Measurements from ENCODE around the gene SLC7A6. TPM values are rescaled to one million over a fixed set of nuclear protein-coding genes. Genes with fewer than 3 reads are reported as not detected.

SLC7A6 gene
- polyA plus RNA-seq, 1 experiment: 27.4 TPM

GRCh38 chr16:68272507-68273209 lies 8.3 kb downstream of the SLC7A6 start:
- Histone ChIP-seq H3K9me3 (ENCODE audit: control insufficient read depth, insufficient read depth, low read length) (no peaks in the 10 kb centered on the region), H3K27ac (ENCODE audit: low read depth, low read length) (no peak overlapping the region), H3K4me3 (ENCODE audit: low read depth, low read length) (no peak overlapping the region), H3K27me3 (ENCODE audit: control insufficient read depth, insufficient read depth, low read length) (no peaks in the 10 kb centered on the region)
- CTCF ChIA-PET: interaction anchor here (1.3 kb wide), 1 partner anchor 11 kb away, joined by 5 read pairs; no protein-coding TSS in a partner anchor
- no peak for TF ChIP-seq CTCF (IDR thresholded peaks at IDR 0.05; ENCODE audit: low read depth, low read length)
- DNase-seq (ENCODE audit: low read depth, low spot score): no peak
- POLR2A ChIA-PET: no interaction called here

- Histone ChIP-seq H3K27ac (ENCODE audit: low read depth, low read length) (no peak overlapping the region), H3K27me3 (ENCODE audit: control insufficient read depth, insufficient read depth, low read length) (no peaks in the 10 kb centered on the region), H3K4me3 (ENCODE audit: low read depth, low read length) (no peak overlapping the region), H3K9me3 (ENCODE audit: control insufficient read depth, insufficient read depth, low read length) (no peaks in the 10 kb centered on the region)
- POLR2A ChIA-PET: no interaction called here
- no peak for TF ChIP-seq CTCF (IDR thresholded peaks at IDR 0.05; ENCODE audit: low read depth, low read length)
- CTCF ChIA-PET: interaction anchor here (1.3 kb wide), 1 partner anchor 12 kb away, joined by 5 read pairs; no protein-coding TSS in a partner anchor
- no peak for DNase-seq (ENCODE audit: low read depth, low spot score)
Measured at GRCh38 chr16:68273459-68273858, 9.1 kb downstream of the SLC7A6 start.

GRCh38 chr16:68273896-68274295 lies 9.6 kb downstream of the SLC7A6 start:
- Histone ChIP-seq H3K4me3 (ENCODE audit: low read depth, low read length) (no peak overlapping the region), H3K27me3 (ENCODE audit: control insufficient read depth, insufficient read depth, low read length) (no peaks in the 10 kb centered on the region), H3K27ac (ENCODE audit: low read depth, low read length) (no peak overlapping the region), H3K9me3 (ENCODE audit: control insufficient read depth, insufficient read depth, low read length) (no peaks in the 10 kb centered on the region)
- TF ChIP-seq CTCF (IDR thresholded peaks at IDR 0.05; ENCODE audit: low read depth, low read length): no peak
- POLR2A ChIA-PET: no interaction called here
- DNase-seq (ENCODE audit: low read depth, low spot score): no peak
- CTCF ChIA-PET: interaction anchor here (1.9 kb wide), 1 partner anchor 10 kb away, joined by 12 read pairs; the partner anchor contains the start of gene SLC7A6

GRCh38 chr16:68274441-68274840 lies 10.1 kb downstream of the SLC7A6 start:
- TF ChIP-seq CTCF (IDR thresholded peaks at IDR 0.05; ENCODE audit: low read depth, low read length): no peak
- Histone ChIP-seq H3K4me3 (ENCODE audit: low read depth, low read length) (no peak overlapping the region), H3K27ac (ENCODE audit: low read depth, low read length) (no peak overlapping the region), H3K9me3 (ENCODE audit: control insufficient read depth, insufficient read depth, low read length) (no peaks in the 10 kb centered on the region), H3K27me3 (ENCODE audit: control insufficient read depth, insufficient read depth, low read length) (no peaks in the 10 kb centered on the region)
- ChIA-PET CTCF (interaction anchor here (1.9 kb wide), 1 partner anchor 11 kb away, joined by 12 read pairs; the partner anchor contains the start of gene SLC7A6), POLR2A (interaction anchor here (0.6 to 0.7 kb wide), 2 partner anchors 47 to 102 kb away, joined by 5 to 12 read pairs; no protein-coding TSS in a partner anchor)
- no peak for DNase-seq (ENCODE audit: low read depth, low spot score)

GRCh38 chr16:68275611-68276191 lies 11.4 kb downstream of the SLC7A6 start:
- CTCF ChIA-PET: interaction anchor here (1.9 kb wide), 1 partner anchor 12 kb away, joined by 12 read pairs; the partner anchor contains the start of gene SLC7A6
- POLR2A ChIA-PET: no interaction called here
- H3K9me3 ChIP-seq (ENCODE audit: control insufficient read depth, insufficient read depth, low read length): no peaks in the 10 kb centered on the region
- H3K27me3 ChIP-seq (ENCODE audit: control insufficient read depth, insufficient read depth, low read length): no peaks in the 10 kb centered on the region
- no peak overlapping the region for H3K4me3 ChIP-seq (ENCODE audit: low read depth, low read length)
- H3K27ac ChIP-seq (ENCODE audit: low read depth, low read length): peak overlapping the region; percentile 21
- no peak for DNase-seq (ENCODE audit: low read depth, low spot score)
- no peak for TF ChIP-seq CTCF (IDR thresholded peaks at IDR 0.05; ENCODE audit: low read depth, low read length)
